Activated CD4-positive, alpha-beta T cell treated with anti-CD3 and anti-CD28 coated beads, Interleukin-2, Interleukin-6, amounts not matched to agents 100 ng/mL and 50 ng/mL, durations not matched to agents 16 hours and 8 hours (primary cell): ENCODE measurements around the gene TJP2.

Experiments
- DNase-seq: peaks from one replicate; pipeline ENCODE4 v3.0.0-alpha.2; 2020

Gene TJP2

DNA sequence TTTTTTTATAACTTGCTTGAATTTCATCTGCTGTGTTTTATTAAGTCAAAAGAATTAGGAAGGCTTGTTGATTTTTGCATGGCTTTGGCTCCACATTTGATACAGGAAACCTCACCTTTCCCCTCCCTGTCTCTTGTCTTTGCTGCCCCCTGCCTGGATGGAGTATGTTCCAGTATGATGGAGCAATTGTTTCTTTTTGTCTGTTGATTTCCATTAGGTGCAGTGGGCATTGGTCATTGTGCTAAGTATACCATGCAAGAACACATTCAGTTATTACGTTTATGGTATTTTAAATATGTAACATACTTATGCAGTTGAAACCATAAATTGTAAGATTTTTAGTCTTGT is 19.6 kb downstream of the TJP2 start:
- no peak for DNase-seq

DNA sequence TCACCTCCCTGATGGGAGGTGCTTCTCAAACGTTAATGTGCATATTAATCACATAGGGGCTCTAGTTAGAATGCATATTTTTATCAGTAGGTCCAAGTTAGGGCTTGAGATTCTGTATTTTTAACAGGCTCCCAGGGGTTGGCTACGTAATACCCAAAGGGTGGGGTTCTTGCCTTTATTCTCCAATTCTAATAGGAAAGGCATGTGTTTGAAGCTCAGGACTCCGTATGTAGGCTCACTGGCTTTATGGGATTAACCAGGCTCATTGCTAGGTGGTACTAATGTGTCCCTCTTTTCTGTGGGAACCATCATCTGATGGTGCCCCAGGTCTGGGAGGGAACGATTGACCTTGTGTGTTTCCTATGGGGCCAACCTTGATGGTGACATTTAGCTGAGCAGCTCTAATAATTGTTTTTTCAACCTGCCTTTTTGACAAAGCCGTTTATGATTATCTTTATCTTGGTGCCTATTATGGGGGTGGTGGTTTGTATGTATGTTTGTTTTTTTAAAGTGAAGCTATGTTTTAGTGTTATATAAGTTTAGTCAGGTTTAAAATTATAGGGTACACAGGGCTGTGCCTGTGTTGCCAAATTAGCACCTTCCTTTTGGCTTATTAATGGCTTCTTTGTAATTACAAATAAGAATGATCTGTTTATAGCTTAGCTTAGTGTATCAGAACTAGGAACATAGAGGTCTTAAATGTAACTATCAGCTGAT is 20.8 kb downstream of the TJP2 start:
- DNase-seq = no peak

DNA sequence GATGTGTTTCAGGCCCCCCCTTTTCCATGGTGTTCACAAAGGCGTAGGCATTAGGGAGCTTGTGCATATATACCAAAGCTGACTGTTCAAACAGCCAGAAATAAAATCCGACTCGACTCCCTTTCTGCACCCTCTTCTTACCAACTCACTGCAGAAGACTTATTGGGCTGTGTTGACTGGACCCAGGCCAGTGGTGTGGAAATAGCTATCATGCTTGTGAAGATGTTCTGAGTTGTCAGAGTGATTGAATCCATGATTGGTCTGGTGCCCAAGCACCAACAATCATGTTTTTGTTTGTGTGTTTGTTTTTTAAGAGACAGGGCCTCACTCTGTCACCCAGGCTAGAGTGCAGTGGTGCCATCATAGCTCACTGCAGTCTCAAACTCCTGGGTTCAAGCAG is 21.6 kb downstream of the TJP2 start:
- no peak for DNase-seq

DNA sequence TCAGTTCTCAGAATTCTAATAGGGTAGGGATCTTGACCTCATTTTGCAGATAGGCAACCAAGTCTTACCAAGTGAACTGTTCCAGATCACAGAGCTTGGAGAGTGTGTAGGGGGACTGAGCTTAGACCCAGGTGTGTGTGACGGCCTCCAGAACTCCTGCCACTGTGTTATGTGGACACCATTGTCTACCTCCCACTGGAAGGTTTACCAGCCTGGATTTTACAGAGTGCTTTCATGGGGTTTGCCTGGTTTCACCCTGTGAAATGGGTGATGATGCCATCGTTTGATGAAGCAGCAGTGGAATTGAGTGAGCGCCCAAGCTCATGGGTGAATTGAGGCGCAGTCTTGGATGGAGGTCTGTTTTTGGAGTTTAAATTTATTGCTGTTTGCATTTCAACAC is 23.6 kb downstream of the TJP2 start:
- no peak for DNase-seq

DNA sequence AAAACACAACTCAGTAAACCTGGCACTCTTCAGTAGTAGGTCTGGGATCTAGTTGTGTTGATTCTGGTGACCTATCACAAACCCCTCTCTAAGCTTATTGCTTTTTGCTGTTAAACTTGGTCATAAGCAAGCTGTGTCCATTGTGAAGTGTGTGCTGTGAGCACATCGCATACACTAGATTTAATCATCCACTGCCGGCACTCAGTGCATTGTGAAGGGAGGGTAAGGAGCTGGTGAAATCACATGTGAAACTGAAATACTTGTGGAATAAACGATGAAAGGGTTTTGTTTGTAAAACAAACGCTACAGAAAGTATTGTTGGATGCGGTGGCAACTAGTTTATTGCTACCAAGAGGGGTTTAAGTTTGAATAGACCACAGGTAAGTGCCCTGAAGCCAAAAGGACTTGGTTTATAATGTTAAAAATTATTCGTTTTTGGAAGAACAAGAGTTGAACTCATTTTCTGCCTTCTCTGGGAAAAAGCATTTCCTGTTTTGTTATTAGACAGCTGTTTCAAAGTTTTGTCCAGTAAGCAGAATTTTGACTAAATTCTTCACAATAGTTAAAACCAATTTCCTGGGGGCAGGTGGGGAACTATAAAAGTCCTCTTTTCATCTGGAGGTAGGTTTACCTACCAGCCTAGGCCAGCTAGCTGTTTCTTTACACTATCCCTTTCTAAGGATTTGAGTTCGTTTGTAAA is 24.6 kb downstream of the TJP2 start:
- no peak for DNase-seq

DNA sequence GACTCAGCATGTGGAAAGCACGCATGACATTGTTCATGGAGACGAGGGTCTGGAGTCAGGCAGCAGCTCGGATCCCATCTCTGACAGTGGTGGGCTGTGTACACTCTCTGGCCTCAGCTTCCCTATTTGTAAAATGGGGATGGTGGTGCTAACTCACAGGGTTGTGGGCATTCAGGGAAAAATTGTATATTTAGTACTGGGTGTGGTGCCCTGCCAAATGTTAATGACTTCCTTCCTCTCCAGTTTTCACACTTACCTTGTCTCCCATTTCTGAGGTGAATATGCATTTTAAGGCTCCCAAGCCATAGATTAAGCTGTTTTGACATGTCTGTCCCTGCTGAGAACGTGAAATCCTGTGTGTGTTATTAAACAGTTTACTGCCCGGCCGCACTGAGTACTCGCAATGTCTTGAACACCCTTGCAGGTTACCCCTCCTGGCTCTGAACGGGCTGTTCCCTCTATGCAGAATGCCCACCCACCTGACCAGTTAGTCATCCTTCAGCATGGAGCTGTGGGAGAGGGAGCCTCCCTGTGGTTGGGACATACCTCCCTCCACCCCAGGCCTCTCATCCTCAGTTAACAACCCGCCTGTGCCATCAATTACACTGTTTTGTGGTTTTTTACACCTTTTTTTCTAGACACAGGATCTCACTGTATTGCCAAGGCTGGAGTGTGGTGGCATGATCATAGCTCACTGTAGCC is 25.8 kb downstream of the TJP2 start:
- no peak for DNase-seq

DNA sequence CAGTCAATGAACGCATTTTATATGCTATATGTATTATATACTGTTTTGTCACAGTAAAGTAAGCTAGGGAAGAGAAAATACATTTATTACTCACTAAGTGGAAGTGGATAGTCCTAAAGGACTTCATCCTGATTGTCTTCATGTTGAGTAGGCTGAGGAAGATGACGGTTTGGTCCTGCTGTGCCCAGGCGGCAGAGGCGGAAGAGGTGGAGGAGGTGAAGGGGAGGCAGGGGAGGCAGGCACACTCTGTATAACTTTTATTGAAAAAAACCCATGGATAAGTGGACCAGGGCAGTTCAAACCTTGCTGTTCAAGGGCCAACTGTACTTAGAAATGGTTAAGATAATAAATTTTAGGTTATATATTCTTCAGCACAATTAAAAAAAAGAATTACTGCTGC is 28.5 kb downstream of the TJP2 start:
- no peak for DNase-seq

DNA sequence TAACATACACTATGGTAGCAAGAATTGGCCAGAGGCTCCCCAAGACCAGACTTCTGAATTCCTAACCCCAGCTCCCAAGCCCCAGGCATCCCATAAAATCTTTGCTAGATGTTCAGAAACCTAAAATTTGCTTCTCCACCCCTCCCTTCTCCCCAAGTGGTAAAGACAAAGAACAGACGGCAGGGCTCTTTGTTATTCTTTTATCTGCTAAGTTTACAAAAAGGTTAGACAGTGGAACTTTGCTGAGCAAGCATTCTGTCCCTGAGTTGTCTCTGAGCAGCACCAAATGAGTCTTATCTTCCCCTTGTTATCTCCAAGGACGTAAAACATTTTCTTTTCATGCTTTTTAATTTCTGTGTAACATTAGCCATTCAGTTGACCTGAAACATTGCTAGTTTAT is 30.2 kb downstream of the TJP2 start:
- no peak for DNase-seq

DNA sequence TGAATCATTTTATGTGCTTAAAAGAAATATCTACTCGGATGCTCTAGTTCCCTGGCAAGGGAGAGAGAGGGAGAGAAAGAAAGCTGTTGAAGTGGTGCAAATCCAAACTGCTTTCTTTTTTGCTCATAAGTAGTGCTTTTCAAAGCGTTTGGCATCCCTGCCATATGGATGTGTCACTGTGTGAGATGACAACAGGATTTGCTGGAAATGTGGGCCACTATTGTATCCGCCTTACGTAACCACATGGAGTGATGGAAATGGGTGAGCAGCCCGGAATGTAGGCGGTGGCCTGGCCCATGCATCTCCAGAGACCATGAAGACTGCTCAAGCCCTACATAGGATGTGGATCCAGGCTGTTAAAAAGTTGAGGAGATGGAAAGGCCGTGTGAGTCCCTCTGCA is 30.8 kb downstream of the TJP2 start:
- DNase-seq = no peak

DNA sequence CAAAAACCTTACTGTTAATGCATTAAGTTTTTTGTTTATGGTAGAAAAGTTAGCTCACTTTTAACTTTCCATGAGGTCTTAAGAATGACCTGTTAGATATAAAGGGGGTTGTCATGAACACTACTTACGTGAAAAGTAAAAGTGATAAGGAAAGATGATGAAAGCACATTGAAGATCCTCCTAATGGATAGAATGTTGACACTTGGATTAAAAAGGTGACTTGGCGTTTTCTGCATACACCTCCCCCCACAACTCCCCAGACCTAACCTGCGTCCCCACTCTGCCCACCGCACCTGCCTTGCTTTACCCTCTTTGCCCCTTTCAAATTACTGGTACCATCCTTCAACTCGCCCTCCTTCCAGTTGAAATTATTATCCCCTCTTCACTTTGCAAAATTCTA is 32.0 kb downstream of the TJP2 start:
- DNase-seq = no peak

DNA sequence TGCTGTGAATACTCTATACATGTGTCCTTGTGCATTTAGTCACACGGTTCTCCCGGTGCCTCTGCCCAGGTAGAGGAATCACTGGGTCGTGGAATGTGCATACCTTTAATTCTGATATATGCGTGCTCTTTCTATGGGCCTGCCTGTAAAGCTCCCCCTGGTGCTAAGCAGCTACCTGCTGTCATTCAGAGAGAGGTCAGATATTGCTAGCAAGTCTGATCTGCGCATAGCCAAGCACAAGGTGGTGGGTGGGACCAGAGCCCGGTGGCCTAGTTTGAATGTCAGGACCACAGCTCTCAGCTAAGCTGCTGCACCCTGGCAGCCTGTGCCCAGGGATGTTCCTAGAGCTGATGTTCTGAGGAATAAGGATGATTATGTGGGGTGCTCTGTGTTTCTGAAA is 33.4 kb downstream of the TJP2 start:
- DNase-seq = no peak

DNA sequence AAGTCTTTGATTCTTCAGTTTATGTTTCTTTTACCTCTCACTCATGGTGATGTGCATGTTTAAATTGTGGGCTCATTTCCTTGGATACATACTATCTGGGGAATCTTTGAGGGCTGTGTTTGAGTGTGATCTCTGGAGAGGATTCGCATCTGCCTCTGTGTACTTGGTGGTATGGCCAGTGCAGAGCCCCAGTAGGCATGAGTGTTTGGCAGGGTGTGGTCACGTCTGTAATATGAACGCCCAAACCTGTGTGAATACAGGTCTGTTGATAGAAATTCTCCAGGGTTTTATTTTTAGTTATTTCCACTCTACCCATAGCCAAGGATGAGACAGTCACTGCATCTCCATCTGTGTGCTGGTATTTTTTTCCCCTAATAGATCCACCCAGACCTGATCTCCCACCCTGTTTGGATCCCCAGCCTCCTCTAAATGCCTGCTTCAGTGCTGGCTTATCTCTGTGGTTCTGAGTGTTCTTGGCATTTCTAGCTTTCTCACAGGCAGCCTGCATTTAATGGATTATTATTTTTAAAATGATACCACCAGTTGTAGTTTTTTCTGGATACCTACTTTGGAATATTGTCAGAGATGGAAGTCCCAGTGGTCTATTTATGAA is 37.5 kb downstream of the TJP2 start:
- DNase-seq = no peak

DNA sequence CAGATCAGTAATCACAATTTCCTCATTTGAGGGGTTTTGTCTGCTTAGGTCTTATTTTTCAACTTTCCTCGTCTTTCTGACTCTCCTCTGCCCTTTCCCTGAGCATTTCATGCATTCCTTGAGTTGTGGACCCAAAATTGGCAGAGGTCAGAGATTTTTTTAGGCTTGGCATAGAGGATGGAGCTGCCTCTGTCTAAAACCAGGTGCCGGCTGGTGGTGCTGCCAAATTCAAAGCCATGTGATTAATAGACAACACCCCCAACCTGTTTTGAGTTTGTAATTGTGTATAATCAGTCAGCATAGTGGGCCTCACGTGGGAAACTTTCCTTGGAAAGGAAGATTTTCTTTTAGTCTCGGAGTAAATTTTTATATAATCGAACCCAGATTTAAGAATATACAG is 39.6 kb downstream of the TJP2 start:
- DNase-seq = no peak

DNA sequence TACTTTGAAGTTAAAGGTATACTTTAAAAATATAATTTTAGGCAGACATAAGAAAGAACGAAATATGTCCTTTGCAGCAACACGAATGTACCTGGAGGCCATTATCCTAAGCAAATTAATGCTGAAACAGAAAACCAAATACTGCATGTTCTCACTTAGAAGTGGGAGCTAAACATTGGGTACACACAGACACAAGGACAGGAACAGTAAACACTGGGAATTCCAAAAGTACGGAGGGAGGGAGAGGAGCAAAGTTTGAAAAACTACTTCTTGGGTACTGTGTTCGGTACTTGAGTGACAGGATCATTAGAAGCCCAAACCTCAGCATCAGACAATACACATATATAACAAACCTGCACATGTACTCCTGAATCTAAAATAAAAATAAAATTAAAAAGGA is 40.9 kb downstream of the TJP2 start:
- no peak for DNase-seq

DNA sequence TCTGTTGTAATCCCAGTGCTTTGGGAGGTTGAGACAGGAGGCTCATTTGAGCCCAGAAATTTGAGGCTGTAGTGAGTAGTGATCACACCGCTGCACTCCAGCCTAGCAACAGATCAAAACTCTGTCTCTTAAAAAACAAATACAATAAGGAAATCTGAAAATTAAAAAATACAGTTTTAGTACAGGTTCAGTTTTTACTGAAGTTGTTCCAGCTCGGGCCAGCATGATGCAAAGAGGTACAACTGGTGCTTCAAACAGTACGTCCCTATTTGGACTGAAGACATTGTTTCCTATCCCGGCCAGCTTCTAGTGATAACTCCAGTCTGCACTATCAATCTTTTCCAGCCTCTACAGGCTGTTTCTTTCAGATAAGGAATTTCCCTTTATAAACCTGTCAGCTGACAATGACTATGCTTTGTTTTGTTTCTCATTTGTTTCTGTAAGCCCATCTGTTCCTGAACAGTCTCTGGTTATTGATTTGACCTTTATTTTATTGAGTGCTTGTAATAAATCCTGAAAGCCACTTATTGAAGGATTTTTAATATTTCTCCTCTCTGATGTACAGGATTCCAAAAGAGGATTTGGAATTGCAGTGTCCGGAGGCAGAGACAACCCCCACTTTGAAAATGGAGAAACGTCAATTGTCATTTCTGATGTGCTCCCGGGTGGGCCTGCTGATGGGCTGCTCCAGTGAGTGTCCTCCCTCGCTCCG is 41.9 kb downstream of the TJP2 start:
- DNase-seq = no peak

DNA sequence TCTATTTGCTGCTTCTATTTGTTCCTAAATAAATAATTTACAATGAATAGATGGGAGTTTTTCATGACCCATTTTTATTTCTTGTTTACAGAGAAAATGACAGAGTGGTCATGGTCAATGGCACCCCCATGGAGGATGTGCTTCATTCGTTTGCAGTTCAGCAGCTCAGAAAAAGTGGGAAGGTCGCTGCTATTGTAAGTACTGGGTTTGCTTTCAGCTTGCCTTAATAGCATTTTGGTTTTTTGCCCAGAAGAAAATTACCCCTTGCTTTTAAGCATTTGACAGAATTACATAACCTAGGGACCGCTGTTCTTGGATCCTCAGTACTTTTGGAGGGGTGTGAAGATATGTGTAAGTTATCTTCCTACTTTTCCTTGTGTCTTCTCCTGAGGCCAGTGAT is 44.1 kb downstream of the TJP2 start:
- no peak for DNase-seq

DNA sequence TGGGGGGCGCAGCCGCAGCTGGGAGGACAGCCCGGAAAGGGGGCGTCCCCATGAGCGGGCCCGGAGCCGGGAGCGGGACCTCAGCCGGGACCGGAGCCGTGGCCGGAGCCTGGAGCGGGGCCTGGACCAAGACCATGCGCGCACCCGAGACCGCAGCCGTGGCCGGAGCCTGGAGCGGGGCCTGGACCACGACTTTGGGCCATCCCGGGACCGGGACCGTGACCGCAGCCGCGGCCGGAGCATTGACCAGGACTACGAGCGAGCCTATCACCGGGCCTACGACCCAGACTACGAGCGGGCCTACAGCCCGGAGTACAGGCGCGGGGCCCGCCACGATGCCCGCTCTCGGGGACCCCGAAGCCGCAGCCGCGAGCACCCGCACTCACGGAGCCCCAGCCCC is 47.0 kb downstream of the TJP2 start:
- DNase-seq = no peak

DNA sequence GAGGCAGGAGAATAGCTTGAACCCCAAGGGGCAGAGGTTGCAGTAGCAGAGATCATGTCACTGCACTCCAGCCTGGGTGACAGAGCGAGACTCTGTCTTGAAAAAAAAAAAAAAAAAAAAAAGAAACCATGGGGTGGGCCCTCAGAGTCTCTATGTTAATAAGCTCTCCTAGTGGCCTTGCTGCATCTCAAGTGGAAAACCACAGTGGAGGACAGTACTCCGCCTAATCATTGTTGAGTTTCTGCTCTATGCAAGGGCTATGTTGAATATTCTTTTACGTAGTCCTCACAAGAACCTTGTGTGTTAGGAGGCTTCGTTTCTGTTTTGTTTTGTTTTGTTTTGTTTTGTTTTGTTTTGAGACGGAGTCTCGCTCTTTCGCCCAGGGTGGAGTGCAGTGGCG is 48.9 kb downstream of the TJP2 start:
- no peak for DNase-seq

DNA sequence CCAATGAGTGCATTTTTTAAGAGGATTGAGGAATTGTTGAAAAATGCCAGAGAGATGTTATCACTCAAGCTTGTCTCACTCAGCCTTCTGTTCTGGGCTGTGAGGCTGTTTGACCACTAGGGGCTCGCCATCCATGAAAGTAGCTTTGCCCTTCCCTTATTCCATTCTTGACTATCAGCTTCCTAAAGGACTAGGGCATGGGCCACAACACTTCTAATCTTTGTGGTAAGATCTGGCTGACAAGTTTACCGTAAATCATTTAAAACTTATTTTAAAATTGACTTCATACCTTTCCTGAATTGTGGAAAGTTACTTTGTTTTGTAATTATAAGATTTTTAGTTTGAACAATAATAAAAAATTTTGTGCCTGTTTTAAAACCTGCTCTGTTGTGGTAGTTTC is 49.5 kb downstream of the TJP2 start:
- DNase-seq = peak; percentile 4

DNA sequence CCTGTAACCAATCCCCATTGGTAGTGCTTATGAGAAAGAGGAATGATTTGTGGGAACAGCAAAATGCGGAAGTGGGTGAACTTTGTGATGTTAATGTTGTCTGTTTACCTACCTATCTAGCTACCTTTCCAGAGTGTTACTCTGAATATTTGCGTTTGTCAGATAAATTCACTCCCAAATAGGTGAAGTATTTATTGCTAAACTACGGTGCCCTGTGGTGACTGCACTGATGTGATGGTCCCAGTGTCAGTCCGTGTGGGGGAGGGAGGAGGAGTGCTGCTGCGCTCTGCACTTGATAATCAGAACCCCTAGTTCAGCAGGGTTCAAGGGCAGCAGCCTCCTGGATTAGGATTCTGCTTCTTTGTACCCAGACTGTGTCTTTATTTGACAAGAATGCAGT is 55.3 kb downstream of the TJP2 start:
- DNase-seq = no peak

DNA sequence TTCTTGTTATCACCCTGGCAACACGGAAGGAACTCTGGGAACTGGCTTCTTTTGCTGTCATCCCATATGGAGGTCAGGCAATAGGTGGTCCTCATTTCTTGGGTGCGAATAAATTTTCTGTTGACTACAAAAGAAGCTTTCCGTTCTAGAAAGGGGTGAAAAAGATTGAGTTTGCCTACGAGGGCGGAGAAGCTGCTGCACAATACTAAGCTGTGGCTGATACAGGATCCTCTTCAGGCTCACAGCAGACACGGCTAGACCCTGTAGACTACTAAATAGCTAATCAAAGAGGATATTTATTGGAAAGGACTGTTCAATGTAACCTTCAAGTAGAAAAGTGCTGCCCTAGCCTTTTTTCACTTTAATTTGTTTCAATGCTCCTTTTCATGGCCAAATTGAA is 58.1 kb downstream of the TJP2 start:
- no peak for DNase-seq

DNA sequence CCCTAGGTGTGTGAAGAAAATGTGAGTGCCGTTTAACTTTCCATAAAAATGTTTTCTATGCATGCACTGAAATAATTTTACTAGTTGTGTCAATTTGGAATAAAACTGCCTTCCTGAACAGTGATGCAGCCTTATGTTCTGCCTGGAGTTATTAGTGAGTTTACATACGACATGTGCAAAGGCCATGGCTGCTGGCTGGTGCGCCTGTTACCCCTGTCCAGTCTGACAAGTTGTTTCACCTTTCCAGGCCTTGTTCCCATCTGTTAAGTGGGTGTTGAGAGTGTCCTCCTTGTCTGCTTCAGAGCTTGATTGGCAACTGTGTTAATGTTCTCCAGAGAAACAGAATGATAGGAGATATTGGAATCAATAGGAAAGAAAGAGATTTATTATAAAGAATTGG is 60.6 kb downstream of the TJP2 start:
- DNase-seq = no peak

DNA sequence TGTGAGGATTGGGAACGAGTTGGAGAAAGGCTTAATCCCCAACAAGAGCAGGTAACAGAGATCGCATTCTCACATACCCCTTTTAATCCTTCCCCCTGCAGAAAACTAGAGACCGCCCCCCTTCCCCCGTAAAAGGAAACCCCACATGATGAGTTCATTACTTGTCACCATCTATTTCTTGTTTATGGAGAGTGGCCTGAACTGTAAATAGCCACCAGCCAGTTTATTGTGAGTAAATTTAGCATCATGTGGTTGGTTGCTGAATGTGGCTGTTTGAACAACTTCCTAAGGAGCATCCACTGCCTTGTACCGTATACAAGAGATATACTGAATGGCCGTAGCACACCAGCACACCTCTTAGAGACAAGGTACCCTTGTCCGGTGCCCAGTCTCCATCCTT is 62.1 kb downstream of the TJP2 start:
- DNase-seq = no peak
